A204.1 (cell line): ENCODE data around the gene TFB2M.

ENCODE experiments used
- FAIRE-seq: peaks from 2 replicates; lab custom pipeline; 2012; peaks lifted over from hg19 to GRCh38; lab: Jason Lieb, UNC

TFB2M gene

DNA sequence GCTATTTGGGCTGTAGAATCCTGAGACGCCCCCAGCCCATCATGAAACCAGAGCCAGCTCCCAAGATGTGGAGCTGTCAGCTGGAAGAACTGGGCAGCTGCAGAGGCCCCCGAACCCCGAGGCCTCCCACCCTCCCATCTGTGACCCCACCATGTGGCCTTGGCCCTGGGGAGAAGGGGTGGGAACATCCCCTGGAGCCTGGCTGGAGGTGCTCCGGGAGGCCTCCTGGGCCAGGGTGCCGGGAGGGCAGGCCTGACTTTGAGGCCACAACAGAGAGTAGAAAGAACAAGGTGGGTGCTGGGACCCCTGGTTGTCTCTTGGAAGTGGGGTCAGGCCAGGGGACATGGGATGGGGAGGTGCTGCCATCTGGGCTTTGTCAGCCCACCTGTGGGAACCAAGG is 53.0 kb downstream of the TFB2M start:
- no peak for FAIRE-seq

DNA sequence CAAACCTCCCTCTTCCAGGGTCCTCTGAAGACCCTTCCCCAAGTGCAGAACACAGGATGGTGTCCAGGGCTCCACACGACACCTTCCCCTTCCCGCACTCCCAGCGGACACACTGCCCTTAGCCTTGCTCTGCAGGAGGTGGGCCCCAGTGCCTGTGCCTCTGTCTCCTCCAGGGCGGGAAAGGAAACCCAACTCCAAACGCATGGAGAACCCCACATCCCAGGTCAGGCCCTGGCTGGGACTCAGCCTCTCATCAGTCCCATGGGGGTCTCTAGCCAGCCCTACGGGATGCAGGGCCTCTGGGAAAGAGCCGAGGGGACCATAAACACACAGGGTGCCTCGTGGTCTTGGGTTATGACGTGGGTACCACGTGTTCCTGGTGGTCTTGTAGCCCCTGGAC is 53.4 kb downstream of the TFB2M start:
- no peak for FAIRE-seq

DNA sequence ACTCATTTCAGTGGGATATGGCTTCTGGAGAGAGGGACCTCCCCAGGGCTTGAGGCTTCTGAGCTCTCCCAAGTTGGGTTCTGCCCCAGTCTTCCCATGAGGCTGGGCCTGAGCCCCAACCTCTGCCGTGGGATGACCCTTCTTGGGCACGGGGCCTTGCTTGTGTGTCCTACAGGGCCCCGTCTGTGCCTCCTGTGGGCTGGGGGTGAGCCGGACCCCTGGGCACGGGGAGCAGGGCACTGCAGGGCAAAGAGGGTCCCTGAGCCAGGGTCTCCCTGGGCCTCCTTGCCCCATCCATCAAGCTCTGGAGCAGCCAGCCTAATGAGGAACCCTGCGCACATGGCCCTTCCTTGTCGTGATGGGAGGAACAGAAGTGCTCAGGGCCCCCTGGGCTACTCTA is 53.8 kb downstream of the TFB2M start:
- FAIRE-seq: no peak

DNA sequence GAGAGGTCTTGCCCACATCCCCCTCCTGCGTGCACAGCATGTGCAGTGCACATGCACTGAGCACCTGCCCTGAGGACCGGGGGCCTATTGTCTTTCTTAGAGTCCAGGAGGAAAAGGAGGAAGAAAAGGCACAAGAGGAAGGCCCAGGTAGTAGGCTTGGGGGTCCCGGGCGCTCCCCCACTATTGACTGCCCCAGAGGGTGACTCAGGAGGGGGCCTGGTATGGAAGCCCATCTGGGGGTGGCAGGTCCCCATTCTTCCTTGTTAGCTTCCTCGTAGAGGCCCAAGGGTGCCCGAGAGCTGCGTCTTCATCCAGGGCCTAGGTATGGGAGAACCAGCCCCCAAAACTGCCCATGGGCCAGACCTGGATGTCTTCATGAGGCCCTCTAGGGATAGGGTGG is 54.9 kb downstream of the TFB2M start:
- no peak for FAIRE-seq

DNA sequence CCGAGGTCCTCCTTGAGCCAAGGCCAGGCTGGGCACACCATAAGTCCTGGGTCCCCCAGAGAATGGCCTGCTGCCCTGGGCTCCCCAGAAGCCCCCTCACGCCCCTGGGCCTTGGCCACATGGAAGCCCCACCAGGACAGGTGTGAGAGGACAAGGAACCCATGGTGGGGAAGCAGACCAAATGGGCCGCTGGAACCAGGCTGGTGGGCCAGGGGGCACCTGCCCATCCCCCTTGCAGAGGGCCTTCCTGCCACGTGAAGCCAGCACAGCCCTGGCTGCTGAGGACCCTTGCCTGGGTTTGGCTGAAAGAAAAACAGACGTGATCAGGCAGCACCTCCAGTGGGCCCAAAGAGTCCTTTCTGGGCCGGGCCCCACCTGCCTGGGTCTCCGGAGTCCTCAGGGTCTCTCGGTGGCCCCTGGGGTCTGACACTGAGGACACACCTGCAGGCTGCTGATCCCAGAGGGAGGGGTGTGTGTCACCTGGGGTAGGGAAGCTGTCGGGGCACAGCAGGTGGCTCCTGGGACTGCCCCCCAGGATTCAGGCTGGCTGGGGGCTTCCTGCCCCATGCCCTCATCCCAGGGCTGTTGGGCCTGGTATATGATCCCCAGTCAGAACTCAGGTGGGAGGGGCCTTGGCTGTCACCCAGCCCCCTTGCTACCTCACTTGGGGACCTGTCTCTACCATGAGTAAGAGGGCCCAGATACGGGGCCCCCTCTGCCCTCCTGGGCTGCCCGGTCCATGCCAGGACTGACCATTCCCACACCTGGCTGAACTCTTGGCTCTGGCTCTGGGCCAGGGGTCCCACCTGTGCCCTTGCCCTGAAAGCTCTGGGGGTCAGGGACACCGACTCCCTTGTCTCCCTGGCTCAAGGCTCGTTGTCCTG is 55.7 kb downstream of the TFB2M start:
- no peak for FAIRE-seq

DNA sequence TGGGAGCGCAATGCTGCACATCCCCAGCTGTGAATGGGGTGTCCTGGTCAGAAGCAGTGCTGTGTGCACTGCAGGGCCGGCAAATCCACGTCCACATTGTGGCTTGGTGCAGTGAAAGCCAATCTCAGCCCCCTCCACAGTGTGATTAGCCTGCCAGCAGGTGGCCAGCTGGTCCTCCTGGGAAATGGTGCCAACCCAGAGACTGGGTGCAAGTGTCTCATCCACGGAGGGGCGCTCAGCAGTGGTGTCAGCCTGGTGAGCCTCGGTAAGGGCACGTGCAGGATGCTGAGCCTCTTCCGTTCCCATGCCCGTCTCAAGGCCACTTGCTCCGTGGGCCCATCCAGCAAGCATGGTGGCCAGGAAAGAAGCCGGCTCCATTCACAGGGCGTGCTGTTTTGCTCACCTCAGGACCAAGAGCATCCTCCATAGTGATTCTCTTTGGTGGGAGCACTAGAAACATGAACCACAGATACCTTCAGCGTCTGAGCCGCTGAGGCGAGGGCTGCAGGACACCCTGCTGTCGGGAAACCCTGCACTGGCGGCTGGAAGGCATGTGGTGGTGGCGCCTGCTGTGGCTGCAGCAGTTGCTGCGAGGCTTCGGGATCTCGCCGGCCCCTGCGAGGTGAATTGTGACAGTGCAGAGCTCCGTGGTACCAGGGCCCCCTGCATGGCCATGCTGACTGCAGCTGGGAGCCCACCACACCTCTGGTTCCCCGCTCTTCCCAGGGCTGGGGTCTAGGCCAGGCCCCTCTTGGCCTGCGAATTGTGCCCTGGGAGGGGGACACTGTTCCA is 57.0 kb downstream of the TFB2M start:
- FAIRE-seq: no peak

DNA sequence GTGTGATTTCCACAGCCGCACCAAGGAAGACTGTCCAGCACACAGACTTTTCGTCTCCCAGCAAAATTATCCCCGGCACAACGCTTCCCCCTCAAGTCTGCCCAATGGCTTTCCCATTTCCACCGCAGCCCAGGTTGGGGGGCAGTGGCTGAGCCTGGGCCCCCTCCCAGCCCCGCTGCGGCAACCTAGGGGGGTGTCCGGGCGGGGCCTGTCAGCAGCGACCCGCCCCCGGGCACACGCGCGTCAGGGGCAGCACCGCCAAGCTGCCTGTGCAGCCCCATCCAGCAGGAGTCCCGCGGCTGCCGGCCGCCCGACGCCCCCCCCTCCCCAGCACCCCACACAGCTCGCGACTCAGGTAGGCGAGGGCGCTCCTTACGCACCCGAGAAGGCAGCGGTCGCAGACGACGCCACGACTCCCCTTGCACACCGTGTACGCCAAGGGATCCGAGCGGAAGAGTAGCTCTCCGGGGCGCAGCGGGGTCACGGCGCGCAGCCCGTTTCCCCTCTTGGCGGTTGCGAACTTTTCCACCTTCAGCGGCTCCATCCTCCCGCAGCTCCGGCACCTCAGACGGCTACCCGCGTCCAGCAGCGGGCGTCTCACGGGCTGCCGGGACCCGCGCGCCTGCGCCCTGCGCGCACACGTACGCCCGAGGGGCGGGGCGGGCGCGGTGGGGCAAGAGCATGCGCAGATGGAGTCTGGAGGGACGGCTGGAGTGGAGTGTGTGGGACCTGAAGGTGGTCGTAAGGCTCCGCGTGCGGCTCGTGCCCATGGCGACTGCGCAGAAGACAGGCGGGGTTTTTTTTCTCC is 59.2 kb downstream of the TFB2M start, which contains the start of gene SMYD3:
TSS of gene SMYD3 (minus strand) at position 606 of the 808 bp plus-strand sequence.
- FAIRE-seq: no peak

DNA sequence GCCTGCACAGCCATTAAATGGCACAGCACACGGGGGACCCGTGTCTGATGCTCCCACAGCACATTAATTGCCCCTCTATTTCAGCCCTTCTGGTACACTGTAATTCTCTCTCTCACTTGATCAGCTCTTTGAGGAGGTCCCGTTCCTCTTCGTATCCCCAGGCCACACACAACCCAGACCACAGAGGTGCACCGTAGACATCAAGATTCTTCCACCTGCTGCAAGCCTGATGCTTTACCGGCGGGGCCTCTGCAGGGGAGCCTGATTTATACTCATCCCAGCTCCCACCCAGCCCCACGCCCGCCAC is 59.7 kb downstream of the TFB2M start:
- no peak for FAIRE-seq

DNA sequence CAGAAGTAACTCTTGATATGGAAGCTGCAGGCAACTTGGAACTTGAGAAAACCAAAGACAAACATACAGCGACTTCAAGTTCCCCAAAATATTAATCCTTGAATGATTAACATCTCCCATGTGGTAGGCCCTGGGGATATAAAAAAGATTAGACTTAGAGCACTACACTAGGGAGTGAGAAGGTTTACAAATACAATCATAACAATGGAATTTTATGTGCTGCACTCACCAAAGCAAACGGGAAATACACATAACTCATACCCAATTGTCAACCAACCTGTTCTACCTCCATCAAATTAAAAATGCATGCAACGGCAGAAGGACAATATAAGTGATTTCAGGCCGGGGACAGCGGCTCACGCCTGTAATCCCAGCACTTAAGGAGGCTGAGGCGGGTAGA is 62.7 kb downstream of the TFB2M start:
- FAIRE-seq: no peak

DNA sequence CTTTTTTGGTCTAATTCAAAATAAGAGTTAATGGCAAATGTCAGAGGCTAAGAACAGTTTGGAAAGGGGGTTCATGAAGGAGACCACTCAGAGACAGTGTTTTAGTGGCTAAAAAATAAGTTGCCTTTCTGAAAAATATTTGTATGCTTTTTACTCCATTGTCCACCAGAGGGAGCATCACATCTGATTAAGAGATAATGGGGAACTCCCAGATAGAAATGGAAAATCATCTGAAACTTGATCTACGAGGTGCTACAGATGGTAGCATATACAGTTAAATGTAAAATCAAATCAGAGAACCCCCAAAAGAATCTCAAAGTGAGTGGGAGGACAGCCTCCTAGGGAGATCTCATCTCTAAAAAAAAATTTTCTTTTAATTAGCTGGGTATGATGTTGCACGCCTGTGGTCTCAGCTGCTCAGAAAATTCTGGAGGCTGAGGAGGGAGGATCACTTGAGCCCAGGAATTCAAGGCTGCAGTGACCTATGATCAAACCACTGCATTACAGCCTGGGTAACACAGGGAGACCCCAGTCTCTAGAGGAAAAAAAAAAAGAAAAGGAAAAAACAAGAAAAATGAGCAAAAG is 68.6 kb downstream of the TFB2M start:
- peak; percentile 85 for FAIRE-seq

DNA sequence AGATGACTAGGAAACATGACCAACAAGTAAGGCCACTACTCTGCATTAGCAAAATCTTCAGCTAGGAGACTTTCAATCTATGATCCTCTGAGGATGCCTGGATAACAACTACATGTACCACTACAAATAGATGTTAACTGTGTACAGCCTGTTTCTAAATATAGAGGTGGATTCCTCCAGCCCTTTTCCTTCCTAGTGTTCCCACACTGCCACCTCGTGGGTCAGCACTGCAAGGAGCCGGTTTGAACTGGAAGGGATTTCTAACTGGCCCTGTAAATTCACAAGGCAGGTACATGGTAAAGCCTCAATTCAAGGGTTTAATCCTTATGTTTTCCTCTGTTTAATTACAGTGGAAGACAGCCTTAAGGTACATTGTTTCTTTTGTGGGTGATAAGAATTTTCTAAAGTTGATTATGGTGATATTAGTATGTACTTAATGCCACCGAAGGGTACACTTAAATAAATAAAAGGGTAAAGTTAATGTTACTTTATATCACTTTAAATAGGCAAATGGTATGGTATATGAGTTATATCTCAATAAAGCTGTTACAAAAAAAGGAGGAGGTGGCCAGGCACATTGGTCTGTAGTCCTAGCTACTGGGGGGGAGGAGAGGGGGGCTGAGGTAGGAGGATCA is 73.3 kb downstream of the TFB2M start:
- peak; percentile 86 for FAIRE-seq

DNA sequence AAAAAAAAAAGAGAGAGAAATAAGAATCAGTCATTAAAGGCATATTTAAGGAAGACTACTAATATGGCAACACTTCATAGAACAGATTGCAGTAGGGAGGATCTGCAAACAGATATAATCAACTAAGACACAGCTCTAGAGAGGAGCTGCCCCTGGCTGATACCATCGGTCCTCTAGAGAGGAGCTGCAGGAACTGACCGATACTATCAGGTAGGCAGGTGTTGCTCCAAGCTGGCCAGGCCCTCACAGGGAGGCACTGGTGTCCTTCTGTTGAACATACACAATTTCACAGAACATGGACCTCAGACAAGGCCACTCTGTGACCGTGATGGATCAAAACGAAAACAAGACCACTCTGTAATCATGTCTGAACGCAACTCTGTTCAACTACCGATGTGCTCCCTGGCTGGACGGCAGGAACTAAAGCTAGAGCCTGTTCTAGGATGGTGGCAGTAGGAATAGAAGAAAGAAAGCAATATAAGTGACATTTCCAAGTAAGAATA is 74.5 kb downstream of the TFB2M start:
- FAIRE-seq: no peak
